Keratinocyte (primary cell): ENCODE data around the gene CASP10.

Source experiments
- CTCF ChIP-seq, 3 experiments: IDR thresholded peaks in 1 of 3; conservative IDR thresholded peaks in 1 of 3; optimal IDR thresholded peaks in 1 of 3; 2 replicates in 2 of 3; 3 replicates in 1 of 3; pipeline versions ENCODE3 to v1.5.1; 2011; ENCODE audit warnings: low read length in 3 of 3, mild to moderate bottlenecking in 3 of 3, moderate library complexity in 2 of 3, control low read depth in 1 of 3, inconsistent platforms in 1 of 3; ENCODE audit not compliant: insufficient read depth in 2 of 3; ENCODE audit errors: extremely low read depth in 1 of 3
- EZH2 ChIP-seq: IDR thresholded peaks from one replicate; pipeline ENCODE4 v1.6.1; 2012; ENCODE audit warnings: inconsistent platforms, mild to moderate bottlenecking, low read length, moderate library complexity

DNA sequence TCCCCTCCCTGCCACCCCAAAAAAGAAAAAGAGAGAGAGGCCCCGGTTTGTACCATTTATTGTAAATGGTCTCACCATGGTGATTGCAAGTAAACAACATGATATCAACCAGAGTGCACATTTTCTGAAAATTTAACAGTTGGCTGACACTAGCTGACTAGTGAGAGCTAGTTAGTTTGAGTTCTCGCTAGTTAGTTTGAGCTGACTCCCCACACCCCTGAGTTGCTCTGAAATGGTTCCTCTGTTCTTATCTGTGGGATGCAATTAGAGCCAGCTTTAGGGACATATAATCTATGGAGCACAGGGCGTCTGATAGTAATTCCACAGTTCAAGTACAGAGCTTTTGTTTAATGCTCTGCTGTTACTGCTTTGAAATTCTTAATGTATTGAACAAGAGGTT, 13.1 kb downstream of the CASP10 start:
- no peak for TF ChIP-seq CTCF (optimal IDR thresholded peaks at IDR 0.05 in 1 of 3, IDR thresholded peaks at IDR 0.05 in 1 of 3, conservative IDR thresholded peaks at IDR 0.05 in 1 of 3; ENCODE audit: extremely low read depth in 1 of 3, insufficient read depth in 2 of 3, low read length in 3 of 3)
- no peak for TF ChIP-seq EZH2
